Measurements from ENCODE around the gene SMIM11.

The SMIM11 gene

GRCh38 chr21:34354836-34355235 is 20.5 kb upstream of the SMIM11 start:
- Histone ChIP-seq H3K27me3 (ENCODE audit: insufficient read depth, poor library complexity, severe bottlenecking) (no peaks in the 10 kb centered on the region), H3K4me3 (replicated peaks; ENCODE audit: insufficient read depth, low read length) (no peak overlapping the region), H3K27ac (replicated peaks) (no peak overlapping the region)
- no peak for DNase-seq (ENCODE audit: low read depth in 1 of 2, low spot score in 1 of 2)
- TF ChIP-seq REST (IDR thresholded peaks at IDR 0.05; ENCODE audit: insufficient replicate concordance, low read depth) (no peak), POLR2AphosphoS5 (IDR thresholded peaks at IDR 0.05; ENCODE audit: low read depth) (no peak), SPI1 (IDR thresholded peaks at IDR 0.05; ENCODE audit: borderline replicate concordance, low read depth) (no peak), CTCF (IDR thresholded peaks at IDR 0.05; ENCODE audit: insufficient read depth, low read length) (no peak), GABPA (IDR thresholded peaks at IDR 0.05; ENCODE audit: low read depth) (no peak)

- no peak for DNase-seq (ENCODE audit: low read depth in 1 of 2, low spot score in 1 of 2)
- Histone ChIP-seq H3K27me3 (ENCODE audit: insufficient read depth, poor library complexity, severe bottlenecking) (no peaks in the 10 kb centered on the region), H3K27ac (replicated peaks) (no peak overlapping the region), H3K4me3 (replicated peaks; ENCODE audit: insufficient read depth, low read length) (no peak overlapping the region)
- no peak for TF ChIP-seq GABPA (IDR thresholded peaks at IDR 0.05; ENCODE audit: low read depth)
- no peak for TF ChIP-seq POLR2AphosphoS5 (IDR thresholded peaks at IDR 0.05; ENCODE audit: low read depth)
- no peak for TF ChIP-seq SPI1 (IDR thresholded peaks at IDR 0.05; ENCODE audit: borderline replicate concordance, low read depth)
- TF ChIP-seq CTCF (IDR thresholded peaks at IDR 0.05; ENCODE audit: insufficient read depth, low read length), result no peak
- no peak for TF ChIP-seq REST (IDR thresholded peaks at IDR 0.05; ENCODE audit: insufficient replicate concordance, low read depth)
Measured at GRCh38 chr21:34355570-34355969, 19.7 kb upstream of the SMIM11 start.

- TF ChIP-seq CTCF (IDR thresholded peaks at IDR 0.05; ENCODE audit: insufficient read depth, low read length), result no peak
- TF ChIP-seq POLR2AphosphoS5 (IDR thresholded peaks at IDR 0.05; ENCODE audit: low read depth), result no peak
- no peak overlapping the region for H3K27ac ChIP-seq (replicated peaks)
- H3K4me3 ChIP-seq (replicated peaks; ENCODE audit: insufficient read depth, low read length), result no peak overlapping the region
- DNase-seq (ENCODE audit: low read depth in 1 of 2, low spot score in 1 of 2), result no peak
- no peaks in the 10 kb centered on the region for H3K27me3 ChIP-seq (ENCODE audit: insufficient read depth, poor library complexity, severe bottlenecking)
Measured at GRCh38 chr21:34357889-34358288, 17.4 kb upstream of the SMIM11 start.

- H3K27ac ChIP-seq (replicated peaks), result no peak overlapping the region
- no peaks in the 10 kb centered on the region for H3K27me3 ChIP-seq (ENCODE audit: insufficient read depth, poor library complexity, severe bottlenecking)
- DNase-seq (ENCODE audit: low read depth in 1 of 2, low spot score in 1 of 2), result no peak
- TF ChIP-seq POLR2AphosphoS5 (IDR thresholded peaks at IDR 0.05; ENCODE audit: low read depth), result no peak
- no peak for TF ChIP-seq REST (IDR thresholded peaks at IDR 0.05; ENCODE audit: insufficient replicate concordance, low read depth)
- TF ChIP-seq GABPA (IDR thresholded peaks at IDR 0.05; ENCODE audit: low read depth), result no peak
- no peak for TF ChIP-seq SPI1 (IDR thresholded peaks at IDR 0.05; ENCODE audit: borderline replicate concordance, low read depth)
- TF ChIP-seq CTCF (IDR thresholded peaks at IDR 0.05; ENCODE audit: insufficient read depth, low read length), result no peak
- no peak overlapping the region for H3K4me3 ChIP-seq (replicated peaks; ENCODE audit: insufficient read depth, low read length)
Measured at GRCh38 chr21:34358866-34359265, 16.4 kb upstream of the SMIM11 start.

Data from HL-60 (cell line).